GM19240 (cell line): ENCODE results near the gene DTX3.

Source experiments
- DNase-seq: peaks from one replicate; pipeline ENCODE4 v3.0.0; 2011; ENCODE audit warnings: low spot score; ENCODE audit not compliant: insufficient read length

DTX3 gene

GRCh38 chr12:57619434-57620244 is 15.0 kb downstream of the DTX3 start:
- no peak for DNase-seq

GRCh38 chr12:57620245-57620935 is 15.8 kb downstream of the DTX3 start:
- DNase-seq, result no peak

GRCh38 chr12:57620936-57621496 is 16.4 kb downstream of the DTX3 start:
- no peak for DNase-seq

- no peak for DNase-seq
These were observed 17.1 kb downstream of the DTX3 start for GRCh38 chr12:57621497-57622292.

- no peak for DNase-seq
These were observed 17.9 kb downstream of the DTX3 start for GRCh38 chr12:57622293-57623245.

DNA sequence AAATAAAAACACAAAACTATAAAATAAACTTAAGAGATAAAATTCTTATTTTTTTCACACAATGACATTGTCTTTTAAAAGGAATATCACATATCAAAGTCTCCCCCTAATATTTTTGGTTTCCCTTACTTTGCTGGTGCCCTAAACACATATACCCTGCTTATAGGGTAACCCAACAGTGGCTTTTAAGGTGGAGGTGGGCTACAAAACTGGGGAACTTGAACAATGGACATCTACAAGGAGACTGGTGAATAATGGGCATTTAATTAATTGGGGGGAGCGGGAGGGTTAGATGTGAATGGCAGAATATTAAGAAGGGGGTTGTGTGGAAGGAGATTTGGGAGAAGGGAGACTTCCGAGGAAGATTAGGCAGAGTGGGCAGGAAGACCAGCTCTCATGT is 18.8 kb downstream of the DTX3 start:
- no peak for DNase-seq

DNA sequence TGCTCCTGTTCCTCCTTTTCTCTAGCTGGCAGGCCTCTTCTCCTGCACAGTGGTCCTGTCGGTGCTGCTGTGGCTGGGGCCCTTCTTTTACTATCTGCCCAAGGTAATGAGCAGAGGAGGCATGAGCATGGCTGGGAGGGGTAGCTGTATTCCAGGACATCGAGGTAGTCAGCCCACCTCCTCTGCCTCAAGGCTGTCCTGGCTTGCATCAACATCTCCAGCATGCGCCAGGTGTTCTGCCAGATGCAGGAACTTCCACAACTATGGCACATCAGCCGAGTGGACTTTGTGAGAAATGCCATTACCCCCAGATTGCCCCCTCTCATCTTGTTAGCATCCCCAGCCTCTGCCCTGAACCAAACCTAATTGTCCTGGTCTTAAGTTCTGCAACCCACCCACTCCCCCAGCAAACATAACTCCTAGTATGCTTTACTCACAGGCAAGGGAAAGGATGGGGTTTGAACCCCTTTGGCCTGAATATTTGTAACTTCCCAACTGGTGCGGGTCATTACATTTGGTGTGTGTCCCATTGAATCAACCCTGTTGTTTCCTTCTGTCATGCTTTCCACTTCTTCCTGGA is 19.3 kb downstream of the DTX3 start:
- DNase-seq, result no peak

DNA sequence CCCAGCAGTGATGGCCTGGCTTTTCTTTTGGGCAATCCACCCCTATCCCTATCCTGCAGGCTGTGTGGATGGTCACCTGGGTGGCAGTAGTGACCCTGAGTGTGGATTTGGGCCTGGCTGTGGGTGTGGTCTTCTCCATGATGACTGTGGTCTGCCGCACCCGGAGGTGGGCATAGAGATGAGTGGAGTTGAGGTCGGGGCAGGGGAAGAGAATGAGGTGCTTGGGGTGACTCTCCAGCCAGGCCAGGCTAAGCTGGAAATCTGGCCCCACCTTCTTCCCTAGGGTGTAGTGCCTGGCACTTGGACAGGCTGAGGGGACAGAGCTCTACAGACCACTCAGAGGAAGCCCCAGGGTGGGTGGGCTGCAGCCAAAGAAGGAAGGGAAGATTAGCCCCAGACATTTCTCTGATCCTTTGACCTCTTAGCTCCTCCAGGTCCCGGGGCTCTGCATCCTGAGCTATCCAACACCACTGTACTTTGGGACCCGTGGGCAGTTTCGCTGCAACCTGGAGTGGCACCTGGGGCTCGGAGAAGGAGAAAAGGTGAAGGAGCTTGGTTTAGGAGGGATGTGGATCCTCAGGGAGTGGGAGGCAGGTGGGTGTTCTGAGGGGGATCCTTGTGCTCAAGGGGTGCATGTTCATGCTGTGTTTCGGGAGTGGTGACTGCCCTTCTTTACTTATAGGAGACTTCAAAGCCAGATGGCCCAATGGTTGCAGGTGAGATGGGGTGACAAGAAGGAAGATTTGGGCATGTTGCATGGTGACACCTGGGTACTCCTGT is 20.0 kb downstream of the DTX3 start:
- no peak for DNase-seq

DNA sequence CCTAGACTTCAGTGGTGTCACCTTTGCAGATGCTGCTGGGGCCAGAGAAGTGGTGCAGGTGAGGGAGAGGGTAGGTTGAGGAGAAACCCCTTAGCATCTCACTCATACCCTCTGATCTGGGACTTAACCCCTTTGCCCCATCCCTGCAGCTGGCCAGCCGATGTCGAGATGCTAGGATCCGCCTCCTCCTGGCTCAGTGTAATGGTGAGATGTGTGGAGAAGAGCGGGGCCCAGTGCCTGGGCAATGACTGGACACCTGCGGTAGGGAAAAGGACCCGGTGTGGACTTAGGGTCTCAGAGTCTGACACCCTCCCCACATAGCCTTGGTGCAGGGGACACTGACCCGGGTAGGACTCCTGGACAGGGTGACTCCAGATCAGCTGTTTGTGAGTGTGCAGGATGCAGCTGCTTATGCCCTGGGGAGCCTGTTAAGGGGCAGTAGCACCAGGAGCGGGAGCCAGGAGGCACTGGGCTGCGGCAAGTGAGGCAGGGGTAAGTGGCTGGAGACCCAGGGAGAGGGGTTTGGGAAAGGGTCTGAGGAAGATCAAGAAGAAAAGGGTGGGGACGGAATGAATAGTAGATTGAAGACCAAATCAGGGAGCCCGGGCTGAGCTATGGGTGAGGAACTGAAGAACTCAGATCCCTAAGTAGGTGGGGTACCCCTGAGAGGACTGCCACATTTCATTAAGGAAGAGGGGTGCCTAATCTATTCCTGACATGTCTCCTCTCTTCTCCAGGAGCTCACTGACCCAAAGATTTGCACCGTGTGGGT is 20.8 kb downstream of the DTX3 start:
- DNase-seq, result no peak

DNA sequence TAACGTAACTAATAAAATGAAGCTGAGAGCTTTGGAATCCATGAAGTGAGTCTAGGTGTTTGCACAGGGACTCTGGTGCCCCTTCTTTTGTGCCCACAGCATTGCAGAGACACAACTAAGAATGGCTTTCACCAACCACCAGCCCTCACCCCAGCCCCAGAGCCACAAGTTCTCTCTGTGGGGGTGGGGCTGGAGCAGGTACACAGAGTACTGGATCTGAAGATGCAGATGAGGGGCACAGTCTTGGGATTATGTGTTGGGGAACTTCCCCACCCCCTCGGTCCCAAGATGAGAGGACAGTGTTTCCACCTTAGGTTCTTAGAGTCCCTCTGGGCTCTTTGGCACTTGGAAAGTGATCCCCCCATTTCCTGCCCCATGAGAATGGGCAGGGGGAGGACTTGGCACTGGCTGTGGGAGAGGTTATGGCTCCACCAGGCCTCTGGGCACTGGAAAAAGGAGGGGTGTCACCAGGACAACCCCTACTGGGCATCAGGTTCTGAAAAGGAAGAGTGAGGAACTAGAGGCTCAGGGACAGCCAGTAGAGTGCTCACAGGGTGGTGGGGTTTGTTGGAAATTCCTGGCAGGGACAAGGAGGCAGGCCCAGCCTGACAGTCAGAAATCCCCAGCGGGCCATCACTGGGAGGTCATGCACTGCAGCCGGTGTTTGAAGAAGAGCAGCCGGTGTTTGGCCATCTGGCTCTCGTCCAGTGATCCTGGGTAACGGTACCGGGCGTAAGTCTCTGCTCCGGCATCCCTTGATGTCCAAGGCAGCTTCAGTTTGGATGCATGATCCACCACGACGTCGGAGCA is 21.7 kb downstream of the DTX3 start:
- no peak for DNase-seq

- no peak for DNase-seq
These were observed 22.4 kb downstream of the DTX3 start for GRCh38 chr12:57626921-57627445.

DNA sequence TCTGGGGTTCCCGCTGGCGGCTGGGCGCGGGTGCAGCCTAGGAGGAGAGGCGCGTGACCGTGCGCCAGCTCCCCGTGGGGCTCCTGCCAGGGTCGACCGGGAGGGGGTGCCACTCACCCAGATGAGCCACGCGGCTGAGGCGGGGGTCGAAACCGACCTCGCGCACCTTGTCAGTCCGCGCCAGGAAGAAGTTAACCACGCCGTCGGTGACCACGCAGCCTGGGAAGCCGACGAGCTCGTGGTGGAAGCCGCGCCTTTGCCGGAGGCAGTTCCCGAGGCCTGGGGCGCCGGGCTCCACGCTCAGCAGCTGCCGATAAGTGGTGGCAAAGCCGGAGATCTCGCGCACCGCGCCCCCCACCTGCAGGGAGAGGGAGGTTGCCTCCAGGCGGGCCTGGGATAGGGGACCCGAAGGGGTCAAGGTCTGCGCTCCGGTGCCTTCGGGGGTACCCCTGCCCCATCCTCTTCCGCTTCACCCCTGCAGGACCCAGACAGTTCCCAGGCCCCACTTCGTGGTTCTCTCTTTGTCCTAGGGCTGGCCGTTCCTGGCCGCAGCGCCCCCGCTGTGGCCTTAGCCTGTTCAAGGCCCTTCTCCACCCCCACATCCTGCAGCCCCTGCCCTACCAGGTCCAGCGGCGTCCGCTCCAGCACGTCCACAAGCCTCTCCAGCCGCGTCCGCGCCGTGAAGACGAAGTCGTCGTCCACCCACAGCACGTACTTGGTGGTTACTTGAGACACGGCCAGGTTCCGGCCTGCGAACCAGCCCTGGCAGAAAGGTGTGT is 23.1 kb downstream of the DTX3 start:
- DNase-seq, result no peak

DNA sequence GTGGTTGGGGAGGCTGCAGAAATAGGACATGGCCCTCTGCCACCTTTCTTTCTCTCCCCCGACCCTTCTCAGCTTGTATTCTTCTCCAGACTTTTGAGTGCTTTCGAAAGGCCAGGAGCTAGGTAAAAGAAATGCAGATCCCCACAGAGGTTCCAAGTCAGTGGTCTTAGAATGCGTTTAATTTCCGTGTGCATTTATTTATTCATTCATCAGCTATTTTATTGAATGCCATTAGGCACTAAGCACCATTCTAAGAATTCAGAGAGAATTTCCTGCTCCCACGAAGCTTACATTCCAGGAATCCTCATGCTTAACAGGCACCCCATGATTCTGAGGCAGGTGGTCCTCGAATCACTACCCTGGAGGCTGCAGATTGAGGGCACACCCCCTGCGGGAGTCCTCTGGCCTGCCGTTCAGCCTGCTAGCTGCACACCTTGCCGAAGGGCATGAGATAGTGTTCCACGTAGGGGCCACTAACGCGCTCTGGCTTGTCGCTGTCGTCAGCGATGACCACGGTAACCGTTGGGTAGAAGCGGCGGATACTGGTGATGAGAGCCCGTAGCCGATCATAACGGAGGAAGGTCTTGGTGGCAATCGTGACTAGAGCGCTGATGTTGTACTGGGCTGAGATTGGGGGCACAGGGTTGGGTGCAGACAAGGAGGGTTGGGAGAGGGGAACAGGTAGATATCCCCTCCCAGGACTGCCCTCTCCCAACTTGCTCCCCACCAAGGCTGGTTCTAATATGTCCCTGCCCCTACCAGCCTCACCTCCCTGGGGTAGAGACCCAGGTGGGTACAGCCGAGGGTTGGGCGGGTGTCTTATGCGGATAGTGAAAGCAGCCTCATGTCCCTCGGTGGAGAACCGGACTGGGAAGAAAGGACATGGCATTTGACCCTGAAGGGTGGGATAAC is 23.9 kb downstream of the DTX3 start:
- DNase-seq, result no peak

- DNase-seq, result no peak
These were observed 25.4 kb downstream of the DTX3 start for GRCh38 chr12:57629897-57630471.

DNA sequence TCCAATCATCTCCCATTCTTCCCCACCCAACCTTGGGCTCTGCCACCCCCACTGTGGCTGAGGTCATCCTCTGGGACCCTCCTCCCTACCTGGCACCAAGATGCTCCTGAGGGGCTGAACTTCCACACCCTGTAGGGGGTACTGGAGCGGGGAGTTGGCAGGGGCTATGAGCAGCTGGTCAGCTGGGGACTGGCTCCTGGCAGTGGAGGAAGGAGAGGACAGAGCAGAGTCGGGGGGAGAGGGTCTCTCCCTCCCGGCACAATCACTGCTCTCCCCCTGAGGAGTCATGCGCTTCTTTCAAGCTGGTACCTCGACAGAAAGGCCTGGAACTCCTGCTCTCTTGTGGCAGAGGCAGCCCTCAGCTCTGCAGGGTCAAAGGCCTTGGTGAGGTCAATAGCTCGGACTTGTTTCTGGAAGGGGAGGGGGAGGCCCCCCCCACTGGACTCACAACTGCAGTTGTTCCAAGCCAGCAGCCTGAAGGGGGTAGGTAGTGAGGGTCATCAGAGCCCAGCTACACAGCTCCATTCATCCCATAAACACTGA is 26.3 kb downstream of the DTX3 start:
- DNase-seq, result no peak
